Heart right ventricle (tissue), 16 donors: ENCODE data around the gene ALG12. TPM values are rescaled to one million over a fixed set of nuclear protein-coding genes. Genes with fewer than 3 reads are reported as not detected.

ENCODE experiments used
- ATAC-seq, 8 donors: fragments of 200-7000 bp; cut with Tn5 transposase; one replicate each; pipeline ENCODE4 v1.9.1; 2020; ENCODE audit warnings: mild to moderate bottlenecking in 8 of 8, moderate library complexity in 8 of 8, moderate number of reproducible peaks in 1 of 8
- DNase-seq, 2 donors: peaks; one replicate each; pipeline ENCODE4 v3.0.0-alpha.2; 2020
- H3K27ac ChIP-seq, 10 donors: fragments of 200-600 bp; sonication (generic) in 2 of 10; one replicate each; pipeline versions ENCODE4 v1.5.0 to v1.8.0; 2020 to 2022; ENCODE audit warnings: mild to moderate bottlenecking in 3 of 10
- H3K27me3 ChIP-seq, 7 donors: fragments of 200-600 bp; one replicate each; pipeline ENCODE4 v1.8.0; 2021 to 2022; ENCODE audit warnings: mild to moderate bottlenecking in 2 of 7
- H3K36me3 ChIP-seq, 9 donors: fragments of 200-600 bp; sonication (generic) in 1 of 9; one replicate each; pipeline versions ENCODE4 v1.5.0 to v1.8.0; 2020 to 2022; ENCODE audit warnings: mild to moderate bottlenecking in 2 of 9
- H3K4me1 ChIP-seq, 9 donors: fragments of 200-600 bp; sonication (generic) in 1 of 9; one replicate each; pipeline versions ENCODE4 v1.5.0 to v1.8.0; 2020 to 2022; ENCODE audit warnings: mild to moderate bottlenecking in 4 of 9
- H3K4me3 ChIP-seq, 10 donors: fragments of 200-600 bp; sonication (generic) in 2 of 10; one replicate each; pipeline versions ENCODE4 v1.5.0 to v1.8.0; 2020 to 2022; ENCODE audit warnings: mild to moderate bottlenecking in 7 of 10, moderate library complexity in 2 of 10
- H3K9me3 ChIP-seq, 11 donors: fragments of 200-600 bp in 10 of 11; sonication (generic) in 2 of 11; one replicate each; pipeline versions ENCODE4 v1.5.0 to v1.8.0; 2013 to 2022; ENCODE audit warnings: mild to moderate bottlenecking in 2 of 11, control low read depth in 1 of 11, moderate library complexity in 1 of 11
- CTCF ChIP-seq, 9 donors: fragments of 200-600 bp; sonication (generic) in 2 of 9; IDR thresholded peaks; one replicate each; pipeline versions ENCODE4 v1.5.0 to v1.8.0; 2021 to 2022; ENCODE audit warnings: antibody characterized with exemption in 9 of 9, mild to moderate bottlenecking in 5 of 9, moderate library complexity in 1 of 9
- WGBS, 2 donors: extraction: QIAGEN DNeasy Blood & Tissue Kit; methylation state at CpG; one replicate each; pipeline ENCODE4 v1.1.7; 2013; ENCODE audit warnings: inconsistent platforms in 1 of 2; 5-methylcytosine and 5-hydroxymethylcytosine counted together
- intact Hi-C, 10 donors: fragments of 100-400 bp; cut with DNase I; formaldehyde crosslinking; loops; one replicate each; pipeline versions ENCODE4 v1.11.1 to v1.14.2; 2022
- polyA plus RNA-seq, 2 donors: library from polyadenylated mRNA; stranded (reverse); fragments of 200-250 nt; gene quantifications; one replicate each; pipeline ENCODE4 v1.2.3, GENCODE V29; 2013
- total RNA-seq, 10 donors: library from RNA; stranded (reverse); fragmentation: NEBNext Ultra II Directional in 3 of 10; extraction: Animal tissue kit (Norgen Biotek cat#: 25700) in 3 of 10; gene quantifications; one replicate each; pipeline versions ENCODE4 v1.2.1 to v1.2.4, GENCODE V29; 2021 to 2023
- donor health status: Arrhythmogenic right ventricular cardiomyopathy.
- donor health status: ischemic (EF 13 %, LVEDD 7.1; RV severe dilation, severe dysfunction).
- donor health status: healthy with polysubstance abuse.
- donor health status: DM: no; HTN: yes; CAD: no.
- donor health status: DM: no; HTN: no; CAD: no.
- donor health status: ischemic (EF 25% LVEDD 6.9; RV normal size, moderate dysfunction).
- donor health status: ischemic (EF 25% LVEDD 5.7; RV mildly dilated, moderate dysfunction).
- donor health status: healthy.
- donor health status: DM: yes; HTN: yes; CAD: no.
- donor health status: Ischemic cardiomyopathy.
- donor health status: ischemic (EF 35%, LVEDD 5.7; RV mildly dilated, moderate dysfunction).
- donor health status: nonischemic (EF 11% LVEDD 7.7; RV severe dilation, severe dysfunction).
- donor health status: DM: yes; HTN: yes; CAD: no.
- donor health status: PGD.
- donor health status: ischemic (EF 29% LVEDD 5.4; RV normal size, mild dysfunction).
- donor health status: nonischemic (EF 23%, LVEDD 6.1; RV moderate dilation, normal function).

The ALG12 gene
- total and polyA plus RNA-seq, 12 donors, result 9.6 to 19.8 (median 14.1) TPM

DNA sequence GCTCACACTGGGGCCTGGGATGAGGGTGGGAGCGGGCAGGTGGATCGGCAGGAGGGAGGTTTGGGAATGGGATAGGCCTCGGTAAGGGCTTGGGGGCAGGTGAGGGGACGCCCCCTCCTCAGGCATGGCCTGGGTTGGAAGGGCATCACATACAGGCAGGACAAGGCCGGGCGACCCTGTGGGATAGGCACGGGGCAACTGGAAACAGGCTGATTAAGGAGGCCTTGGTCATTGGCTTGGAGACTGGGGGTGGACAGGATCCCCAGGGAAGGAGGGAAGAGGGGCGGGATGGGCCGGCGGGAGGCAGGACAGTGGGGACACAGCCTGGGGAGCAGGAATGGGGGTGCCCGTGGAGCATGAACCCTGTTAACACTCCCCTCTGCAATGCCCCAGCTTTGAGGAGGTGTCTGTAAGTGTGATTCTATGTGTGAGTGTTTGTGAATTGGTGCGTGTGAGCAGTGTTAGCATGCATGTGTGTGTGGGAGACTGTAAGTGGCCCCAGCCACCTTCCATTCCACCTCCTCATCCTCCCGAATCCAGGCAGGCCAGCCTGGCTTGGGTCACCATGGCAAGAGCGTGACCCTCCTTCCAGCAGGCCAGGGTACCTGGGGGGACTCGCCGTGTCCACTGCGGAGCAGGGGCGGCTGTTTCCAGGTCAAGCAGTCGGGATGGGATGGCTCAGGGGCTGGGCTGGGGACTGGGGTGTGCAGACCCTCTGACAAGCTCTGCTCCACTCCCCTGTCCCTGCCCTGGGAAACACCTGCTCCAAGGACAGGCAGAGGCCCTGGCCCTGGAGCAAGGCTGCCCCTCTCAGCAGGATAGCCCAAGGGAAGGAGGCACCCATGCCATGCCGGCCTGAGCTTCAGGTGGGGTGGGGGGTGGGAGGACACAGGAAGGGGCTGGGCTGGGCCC is 38.9 kb upstream of the ALG12 start:
- peak in 1 of 2 donors; percentile 8 for DNase-seq
- TF ChIP-seq CTCF (IDR thresholded peaks at IDR 0.05), result no peak
- H3K27me3 ChIP-seq, result no peaks in the 10 kb centered on the region
- WGBS, 2 donors, result 92 to 94% methylated on average over 20 of the region's 20 CpGs
- H3K36me3 ChIP-seq, result peaks cover 0 to 10% (median 0%) of the 10 kb centered on the region in 9 donors
- intact Hi-C loops, result no loop called here
- H3K9me3 ChIP-seq, result no peaks in the 10 kb centered on the region
- peaks cover 33 to 58% (median 49%) of the 10 kb centered on the region in 9 donors for H3K4me1 ChIP-seq
- ATAC-seq, result no peak
- no peak overlapping the region for H3K4me3 ChIP-seq
- no peak overlapping the region for H3K27ac ChIP-seq

GRCh38 chr22:49956418-49956770 is 38.2 kb upstream of the ALG12 start:
- 78 to 83% methylated on average over 15 of the region's 15 CpGs for WGBS, 2 donors
- ATAC-seq, result no peak

DNA sequence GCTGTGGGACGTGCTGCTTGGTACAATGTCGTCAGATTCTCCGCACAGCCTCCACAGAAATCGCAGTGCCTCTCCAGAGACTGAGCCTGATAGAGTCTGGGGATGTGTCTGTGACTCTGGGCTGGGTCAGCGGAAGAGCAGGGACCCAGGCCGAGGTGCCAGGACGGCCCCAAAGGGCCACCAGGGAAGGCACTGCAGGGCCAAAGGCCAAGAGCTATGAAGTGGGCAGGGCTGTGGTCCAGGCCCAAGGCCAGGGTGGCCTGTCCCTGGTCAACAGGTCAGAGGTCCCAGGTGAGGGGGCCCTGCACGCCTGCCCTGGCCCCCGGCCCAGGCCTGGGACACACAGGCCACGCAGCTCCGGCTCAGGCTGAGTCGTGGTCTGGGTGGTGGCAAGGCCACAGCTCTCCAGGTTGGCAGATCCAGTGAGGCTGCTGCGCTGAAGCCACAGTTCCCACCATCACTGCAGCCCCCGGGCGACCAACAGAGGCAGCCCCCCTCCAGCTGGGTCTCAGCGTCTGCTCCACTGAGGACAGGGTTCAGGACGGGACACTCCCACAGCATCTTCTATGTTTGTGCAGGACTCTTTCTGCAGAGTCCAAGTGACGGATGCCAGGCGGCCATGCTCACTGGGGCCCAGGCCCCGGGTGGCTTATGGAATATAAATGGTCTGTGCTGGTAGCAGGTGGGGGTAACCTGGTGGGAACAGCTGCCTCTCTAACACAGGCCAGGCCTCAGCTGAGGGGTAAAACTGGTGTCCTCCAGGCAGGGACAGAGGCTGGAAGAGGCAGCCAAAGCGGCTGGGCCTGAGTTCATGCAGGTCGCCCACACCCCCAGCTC is 37.6 kb upstream of the ALG12 start:
- Histone ChIP-seq H3K27ac (peak overlapping the region in 8 of 10 donors; percentile 53 to 93 (median 88)), H3K4me3 (no peak overlapping the region), H3K9me3 (no peaks in the 10 kb centered on the region), H3K4me1 (peaks cover 31 to 61% (median 49%) of the 10 kb centered on the region in 9 donors), H3K27me3 (no peaks in the 10 kb centered on the region), H3K36me3 (no peaks in the 10 kb centered on the region)
- intact Hi-C loops, result no loop called here
- 94 to 96% methylated on average over 22 of the region's 22 CpGs for WGBS, 2 donors
- no peak for TF ChIP-seq CTCF (IDR thresholded peaks at IDR 0.05)
- no peak for ATAC-seq
- peak in 1 of 2 donors; percentile 13 for DNase-seq

More at GRCh38 chr22:49956418-49956770, 38.2 kb upstream of the ALG12 start:
- intact Hi-C loops, result no loop called here
- H3K9me3 ChIP-seq, result no peaks in the 10 kb centered on the region
- peaks cover 31 to 61% (median 49%) of the 10 kb centered on the region in 9 donors for H3K4me1 ChIP-seq
- H3K27ac ChIP-seq, result peak overlapping the region in 2 of 10 donors; percentile 20 to 45
- TF ChIP-seq CTCF (IDR thresholded peaks at IDR 0.05), result no peak
- peaks cover 0 to 3% (median 0%) of the 10 kb centered on the region in 9 donors for H3K36me3 ChIP-seq
- H3K27me3 ChIP-seq, result no peaks in the 10 kb centered on the region
- no peak overlapping the region for H3K4me3 ChIP-seq
- DNase-seq, result peak in 1 of 2 donors; percentile 20

DNA sequence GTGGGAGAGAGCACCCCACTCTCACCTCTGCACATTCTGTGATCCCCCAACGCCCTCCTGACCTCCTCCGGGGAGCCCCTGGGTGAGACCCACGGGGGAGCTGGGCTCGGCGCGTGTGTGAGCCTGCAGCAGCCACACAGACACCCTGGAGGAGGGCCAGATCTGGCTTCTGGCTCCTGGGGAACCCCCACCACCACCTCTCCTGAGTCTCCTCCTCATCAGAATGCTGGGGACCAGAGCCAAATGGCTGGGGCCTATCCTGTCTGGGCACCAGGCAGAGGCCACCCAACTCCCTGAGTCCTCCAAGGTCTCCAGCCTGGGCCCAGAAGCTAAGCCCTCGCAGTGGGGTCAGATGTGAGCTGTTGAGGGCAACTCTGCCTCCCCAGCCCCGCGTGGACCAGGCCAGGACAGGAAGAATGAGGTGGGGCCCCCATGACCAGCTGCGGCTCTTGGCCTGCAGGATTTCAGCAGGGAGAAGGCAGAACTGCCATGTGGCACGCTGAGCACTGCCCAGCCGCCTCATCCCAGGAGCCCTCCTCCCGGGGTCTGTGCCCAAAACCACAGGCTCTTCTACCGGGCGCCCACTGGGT is 36.8 kb upstream of the ALG12 start:
- intact Hi-C loops, result no loop called here

More for the DNA sequence above, 36.8 kb upstream of the ALG12 start:
- TF ChIP-seq CTCF (IDR thresholded peaks at IDR 0.05), result no peak
- Histone ChIP-seq H3K27ac (peak overlapping the region in 9 of 10 donors; percentile 53 to 93 (median 87)), H3K9me3 (no peaks in the 10 kb centered on the region), H3K4me1 (peaks cover 31 to 61% (median 49%) of the 10 kb centered on the region in 9 donors), H3K27me3 (no peaks in the 10 kb centered on the region), H3K4me3 (no peak overlapping the region), H3K36me3 (no peaks in the 10 kb centered on the region)
- WGBS, 2 donors, result 63 to 66% methylated on average over 15 of the region's 15 CpGs
- ATAC-seq (peak in 4 of 8 donors; percentile 0 to 9 (median 6)), DNase-seq (peak in 1 of 2 donors; percentile 30)
